Adrenal gland (tissue), 5 donors: ENCODE measurements around the gene PGS1.

Source experiments
- CTCF ChIP-seq, 6 experiments: fragments of 450-650 bp in 4 of 6; fragments of 200-600 bp in 2 of 6; sonication (generic) in 1 of 6; IDR thresholded peaks; 1 replicate in 5 of 6; 2 replicates in 1 of 6; pipeline versions ENCODE4 v1.5.1 to v1.8.0; 2016 to 2021; ENCODE audit warnings: antibody characterized with exemption in 6 of 6, mild to moderate bottlenecking in 2 of 6, moderate library complexity in 1 of 6
- POLR2A ChIP-seq, 2 donors: fragments of 450-650 bp; IDR thresholded peaks; one replicate each; pipeline ENCODE4 v1.6.1; 2017; ENCODE audit warnings: antibody characterized with exemption in 2 of 2, mild to moderate bottlenecking in 2 of 2, moderate library complexity in 1 of 2
- donor health status: DM: no; HTN: no; CAD: no.

GRCh38 chr17:78377858-78378224 is 608 bp upstream of the PGS1 start:
- TF ChIP-seq CTCF (IDR thresholded peaks at IDR 0.05) = no peak
- TF ChIP-seq POLR2A (IDR thresholded peaks at IDR 0.05) = no peak
